Measurements from ENCODE around the gene SLC25A21.

Gene SLC25A21

DNA sequence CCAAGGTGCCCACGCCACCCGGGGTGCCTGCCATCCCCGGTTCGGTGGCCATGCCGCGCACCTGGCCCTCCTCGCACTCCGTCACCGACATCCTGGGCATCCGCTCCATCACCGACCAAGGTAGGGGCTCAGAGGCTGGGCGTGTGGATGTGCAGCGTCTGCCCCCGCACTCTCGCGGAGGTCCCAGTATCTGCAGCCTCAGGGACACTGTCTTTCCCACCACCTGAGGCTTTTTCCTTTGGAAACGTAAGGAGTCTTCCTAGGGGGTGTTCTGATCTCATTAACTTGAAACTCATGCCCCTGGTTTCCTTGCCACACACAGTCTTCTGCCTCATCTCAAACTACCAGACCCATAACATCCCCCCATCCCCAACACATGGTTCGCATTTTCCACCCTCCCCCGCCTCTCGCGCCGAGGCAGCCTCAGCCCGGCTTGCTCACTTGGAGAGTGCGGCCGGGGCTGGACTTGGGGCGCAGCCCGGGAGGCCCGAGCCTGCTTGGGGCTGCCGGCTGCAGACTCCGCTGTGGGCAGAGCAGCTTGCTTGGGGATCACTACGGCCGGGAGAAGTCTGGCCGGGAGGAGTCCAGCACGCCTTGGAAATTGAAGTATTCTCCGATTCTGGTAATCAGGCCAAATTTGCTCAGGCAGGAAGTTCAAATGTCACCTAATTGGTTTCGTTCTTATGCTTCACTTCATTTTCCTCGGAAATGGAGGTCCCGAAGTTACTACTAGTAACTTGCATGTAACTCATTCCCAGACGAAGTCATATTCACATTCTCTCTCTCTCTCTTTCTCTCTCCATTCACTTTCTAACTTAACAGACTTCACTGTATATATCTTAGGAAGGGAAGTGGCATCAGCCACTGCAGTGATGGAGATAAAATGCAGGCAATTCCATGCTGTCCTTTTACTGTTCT, 508.7 kb downstream of the SLC25A21 start:
- DNase-seq (ENCODE audit: low read depth in 2 of 2): no peak

GRCh38 chr14:36662543-36663403, 509.6 kb downstream of the SLC25A21 start:
- DNase-seq (ENCODE audit: low read depth in 2 of 2): no peak

- no peak for DNase-seq (ENCODE audit: low read depth in 2 of 2)
Observed at GRCh38 chr14:36662258-36662542, 510.2 kb downstream of the SLC25A21 start.

DNA sequence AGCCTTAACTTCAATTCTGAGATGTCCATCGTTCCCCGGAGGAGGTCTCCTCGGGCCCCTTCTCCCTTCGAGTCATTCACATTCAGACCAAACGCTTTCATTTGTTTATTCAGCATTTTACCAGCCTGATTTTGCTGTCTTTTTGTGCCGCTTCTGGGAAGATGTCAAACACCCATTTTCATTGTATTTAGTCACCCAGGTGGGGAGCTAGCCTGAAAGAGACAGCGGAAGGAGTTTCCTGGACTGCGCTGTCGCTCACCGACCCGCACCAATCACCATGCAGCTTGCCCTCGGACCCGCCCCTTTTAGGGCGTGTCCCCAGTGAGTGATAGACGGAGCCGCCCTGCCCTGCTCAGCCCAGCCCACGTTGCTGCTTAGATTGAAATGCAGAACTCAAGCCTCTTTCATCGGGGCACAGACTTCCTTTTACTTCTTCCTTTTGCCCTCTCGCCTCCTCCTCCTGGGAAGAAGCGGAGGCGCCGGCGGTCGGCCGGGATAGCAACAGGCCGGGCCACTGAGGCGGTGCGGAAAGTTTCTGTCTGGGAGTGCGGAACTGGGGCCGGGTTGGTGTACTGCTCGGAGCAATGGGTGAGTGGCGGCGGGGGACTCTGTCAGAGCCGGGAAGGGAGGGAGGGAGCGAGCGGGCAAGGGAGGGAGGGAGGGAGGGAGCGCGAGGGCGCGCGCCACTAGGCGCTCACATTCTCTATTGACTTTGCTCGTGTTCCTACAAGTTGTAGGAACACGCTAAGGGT, 510.7 kb downstream of the SLC25A21 start, which contains the start of gene PAX9:
Gene PAX9 (plus strand): TSS at position 355 of the 752 bp plus-strand sequence. CDS start 230 bp downstream, at position 585.
- DNase-seq (ENCODE audit: low read depth in 2 of 2): no peak

GRCh38 chr14:36660736-36661505, 511.5 kb downstream of the SLC25A21 start:
- DNase-seq (ENCODE audit: low read depth in 2 of 2): no peak

GRCh38 chr14:36659822-36660735, 512.3 kb downstream of the SLC25A21 start:
- DNase-seq (ENCODE audit: low read depth in 2 of 2): no peak

- no peak for DNase-seq (ENCODE audit: low read depth in 2 of 2)
Observed at GRCh38 chr14:36659010-36659821, 513.2 kb downstream of the SLC25A21 start.

DNA sequence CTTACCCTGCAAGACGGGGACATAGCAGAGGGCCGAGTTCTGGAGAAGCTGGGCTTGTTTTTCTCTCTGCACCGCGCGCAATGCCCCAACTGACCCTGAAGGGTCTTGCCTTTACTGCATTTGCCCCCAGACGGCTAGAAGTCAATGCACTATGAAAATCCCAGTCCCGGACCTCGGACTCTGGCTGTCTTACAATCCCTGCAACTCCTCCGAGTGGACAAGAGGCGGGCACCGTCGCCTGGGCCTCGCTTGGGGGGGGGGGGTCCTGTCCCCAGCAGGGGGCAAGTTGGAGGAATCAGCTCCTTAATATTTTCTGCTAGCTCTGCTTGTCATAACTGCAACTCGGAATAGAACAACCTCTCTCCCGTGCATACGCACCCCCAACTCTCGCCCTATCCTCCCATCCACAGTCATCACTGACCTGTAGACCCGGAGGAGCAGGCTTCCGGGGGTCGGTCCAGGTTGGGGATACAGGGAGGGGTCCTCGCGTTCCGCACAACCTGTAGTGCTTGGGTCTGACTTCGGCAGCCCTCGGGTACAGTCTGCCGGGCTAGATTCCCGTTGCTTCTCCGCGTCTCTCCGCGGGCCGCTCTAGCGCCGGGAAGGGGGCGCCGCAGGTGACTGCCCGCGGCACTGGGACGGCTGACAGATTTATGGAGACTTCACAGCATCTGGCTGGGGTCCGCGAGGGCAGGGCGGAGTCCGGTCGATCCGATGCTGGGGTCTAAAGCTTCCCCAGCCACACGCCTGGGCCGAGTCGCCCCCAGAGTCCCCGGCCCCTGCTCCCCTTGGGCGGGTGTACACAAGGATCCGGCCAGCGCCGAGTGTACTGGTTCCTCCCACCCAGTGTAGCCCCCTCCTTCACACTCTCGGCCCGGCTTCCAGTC, 514.0 kb downstream of the SLC25A21 start:
- no peak for DNase-seq (ENCODE audit: low read depth in 2 of 2)

- DNase-seq (ENCODE audit: low read depth in 2 of 2): no peak
Observed at GRCh38 chr14:36657399-36658122, 514.8 kb downstream of the SLC25A21 start.

GRCh38 chr14:36656687-36657398, 515.6 kb downstream of the SLC25A21 start:
- no peak for DNase-seq (ENCODE audit: low read depth in 2 of 2)

GRCh38 chr14:36655963-36656686, 516.3 kb downstream of the SLC25A21 start:
- no peak for DNase-seq (ENCODE audit: low read depth in 2 of 2)

- no peak for DNase-seq (ENCODE audit: low read depth in 2 of 2)
Observed at GRCh38 chr14:36655571-36655962, 516.8 kb downstream of the SLC25A21 start.

- DNase-seq (ENCODE audit: low read depth in 2 of 2): no peak
Observed at GRCh38 chr14:36654794-36655381, 517.5 kb downstream of the SLC25A21 start.

DNA sequence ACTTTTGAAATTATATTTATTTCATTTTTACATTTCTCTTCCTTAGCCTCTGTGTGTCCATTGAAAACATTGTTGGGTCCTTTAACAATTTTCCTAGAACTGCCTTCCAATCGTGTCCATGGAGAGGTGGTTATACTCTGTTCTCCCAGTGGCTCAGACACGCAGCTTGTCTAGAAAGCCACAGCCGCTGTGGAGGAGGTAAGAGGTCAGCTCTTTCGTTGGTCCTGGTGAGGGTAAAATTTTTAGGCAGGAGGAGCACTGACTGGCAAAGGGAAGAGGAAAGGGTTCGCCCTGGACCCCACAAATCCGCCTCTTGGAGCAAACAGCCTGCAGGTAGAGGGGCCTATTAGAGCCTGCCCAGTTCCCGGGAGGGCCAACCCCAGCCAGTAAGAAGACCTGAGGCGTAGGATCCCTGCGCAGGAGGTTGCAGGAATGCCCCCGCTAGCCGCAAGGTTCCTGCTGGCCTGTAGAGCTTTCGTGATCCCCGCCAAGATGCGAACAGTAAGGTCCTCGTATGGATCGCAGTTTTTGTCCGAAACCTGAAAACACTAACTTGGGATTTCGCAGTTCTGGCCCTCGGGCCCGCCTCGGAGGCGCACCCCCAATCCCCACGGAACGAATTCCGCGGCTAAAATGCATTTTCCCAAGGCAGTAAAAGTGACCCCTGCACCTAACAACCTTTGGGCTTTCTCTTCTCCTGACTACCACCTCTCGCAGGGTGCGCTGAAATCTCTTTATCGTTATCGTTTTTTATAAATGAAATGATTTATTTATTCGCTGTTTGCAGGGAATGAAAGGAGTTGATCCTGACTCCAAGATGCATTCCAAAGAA, 518.2 kb downstream of the SLC25A21 start:
- no peak for DNase-seq (ENCODE audit: low read depth in 2 of 2)

DNA sequence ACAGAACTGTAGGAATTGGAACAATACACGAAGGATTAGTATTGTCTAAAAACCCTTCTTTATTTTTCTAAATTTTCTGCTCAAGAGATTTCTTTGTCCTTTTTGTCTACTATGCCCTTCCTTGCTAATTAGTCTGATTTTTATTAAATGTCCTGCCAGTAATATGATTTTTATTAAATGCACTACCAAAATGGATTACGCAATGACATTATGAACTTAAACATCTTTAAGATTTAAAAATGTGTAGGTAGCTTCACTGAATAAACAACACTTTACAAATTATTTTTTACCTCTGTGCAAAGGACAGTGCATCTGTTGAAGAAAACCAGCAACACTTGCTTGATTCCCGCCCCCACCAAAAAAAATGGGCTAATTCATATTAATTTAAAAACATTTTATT, 519.0 kb downstream of the SLC25A21 start:
- DNase-seq (ENCODE audit: low read depth in 2 of 2): no peak

Measured in stimulated activated CD8-positive, alpha-beta memory T cell treated with anti-CD3 and anti-CD28 coated beads, Interleukin-15, amount 100 ng/mL, for 4 hours (primary cell).